Heart right ventricle (tissue), 16 donors: ENCODE measurements around the gene WTIP. TPM values are rescaled to one million over a fixed set of nuclear protein-coding genes. Genes with fewer than 3 reads are reported as not detected.

Experiments
- ATAC-seq, 8 donors: fragments of 200-7000 bp; cut with Tn5 transposase; one replicate each; pipeline ENCODE4 v1.9.1; 2020; ENCODE audit warnings: mild to moderate bottlenecking in 8 of 8, moderate library complexity in 8 of 8, moderate number of reproducible peaks in 1 of 8
- DNase-seq, 2 donors: peaks; one replicate each; pipeline ENCODE4 v3.0.0-alpha.2; 2020
- H3K27ac ChIP-seq, 10 donors: fragments of 200-600 bp; sonication (generic) in 2 of 10; one replicate each; pipeline versions ENCODE4 v1.5.0 to v1.8.0; 2020 to 2022; ENCODE audit warnings: mild to moderate bottlenecking in 3 of 10
- H3K27me3 ChIP-seq, 7 donors: fragments of 200-600 bp; one replicate each; pipeline ENCODE4 v1.8.0; 2021 to 2022; ENCODE audit warnings: mild to moderate bottlenecking in 2 of 7
- H3K36me3 ChIP-seq, 9 donors: fragments of 200-600 bp; sonication (generic) in 1 of 9; one replicate each; pipeline versions ENCODE4 v1.5.0 to v1.8.0; 2020 to 2022; ENCODE audit warnings: mild to moderate bottlenecking in 2 of 9
- H3K4me1 ChIP-seq, 9 donors: fragments of 200-600 bp; sonication (generic) in 1 of 9; one replicate each; pipeline versions ENCODE4 v1.5.0 to v1.8.0; 2020 to 2022; ENCODE audit warnings: mild to moderate bottlenecking in 4 of 9
- H3K4me3 ChIP-seq, 10 donors: fragments of 200-600 bp; sonication (generic) in 2 of 10; one replicate each; pipeline versions ENCODE4 v1.5.0 to v1.8.0; 2020 to 2022; ENCODE audit warnings: mild to moderate bottlenecking in 7 of 10, moderate library complexity in 2 of 10
- H3K9me3 ChIP-seq, 11 donors: fragments of 200-600 bp in 10 of 11; sonication (generic) in 2 of 11; one replicate each; pipeline versions ENCODE4 v1.5.0 to v1.8.0; 2013 to 2022; ENCODE audit warnings: mild to moderate bottlenecking in 2 of 11, control low read depth in 1 of 11, moderate library complexity in 1 of 11
- CTCF ChIP-seq, 9 donors: fragments of 200-600 bp; sonication (generic) in 2 of 9; IDR thresholded peaks; one replicate each; pipeline versions ENCODE4 v1.5.0 to v1.8.0; 2021 to 2022; ENCODE audit warnings: antibody characterized with exemption in 9 of 9, mild to moderate bottlenecking in 5 of 9, moderate library complexity in 1 of 9
- WGBS, 2 donors: extraction: QIAGEN DNeasy Blood & Tissue Kit; methylation state at CpG; one replicate each; pipeline ENCODE4 v1.1.7; 2013; ENCODE audit warnings: inconsistent platforms in 1 of 2; 5-methylcytosine and 5-hydroxymethylcytosine counted together
- intact Hi-C, 10 donors: fragments of 100-400 bp; cut with DNase I; formaldehyde crosslinking; loops; one replicate each; pipeline versions ENCODE4 v1.11.1 to v1.14.2; 2022
- polyA plus RNA-seq, 2 donors: library from polyadenylated mRNA; stranded (reverse); fragments of 200-250 nt; gene quantifications; one replicate each; pipeline ENCODE4 v1.2.3, GENCODE V29; 2013
- total RNA-seq, 10 donors: library from RNA; stranded (reverse); fragmentation: NEBNext Ultra II Directional in 3 of 10; extraction: Animal tissue kit (Norgen Biotek cat#: 25700) in 3 of 10; gene quantifications; one replicate each; pipeline versions ENCODE4 v1.2.1 to v1.2.4, GENCODE V29; 2021 to 2023
- donor health status: Arrhythmogenic right ventricular cardiomyopathy.
- donor health status: ischemic (EF 13 %, LVEDD 7.1; RV severe dilation, severe dysfunction).
- donor health status: healthy with polysubstance abuse.
- donor health status: DM: no; HTN: yes; CAD: no.
- donor health status: DM: no; HTN: no; CAD: no.
- donor health status: ischemic (EF 25% LVEDD 6.9; RV normal size, moderate dysfunction).
- donor health status: ischemic (EF 25% LVEDD 5.7; RV mildly dilated, moderate dysfunction).
- donor health status: healthy.
- donor health status: DM: yes; HTN: yes; CAD: no.
- donor health status: Ischemic cardiomyopathy.
- donor health status: ischemic (EF 35%, LVEDD 5.7; RV mildly dilated, moderate dysfunction).
- donor health status: nonischemic (EF 11% LVEDD 7.7; RV severe dilation, severe dysfunction).
- donor health status: DM: yes; HTN: yes; CAD: no.
- donor health status: PGD.
- donor health status: ischemic (EF 29% LVEDD 5.4; RV normal size, mild dysfunction).
- donor health status: nonischemic (EF 23%, LVEDD 6.1; RV moderate dilation, normal function).

WTIP gene
- total and polyA plus RNA-seq, 12 donors: 4.8 to 30.0 (median 22.7) TPM

DNA sequence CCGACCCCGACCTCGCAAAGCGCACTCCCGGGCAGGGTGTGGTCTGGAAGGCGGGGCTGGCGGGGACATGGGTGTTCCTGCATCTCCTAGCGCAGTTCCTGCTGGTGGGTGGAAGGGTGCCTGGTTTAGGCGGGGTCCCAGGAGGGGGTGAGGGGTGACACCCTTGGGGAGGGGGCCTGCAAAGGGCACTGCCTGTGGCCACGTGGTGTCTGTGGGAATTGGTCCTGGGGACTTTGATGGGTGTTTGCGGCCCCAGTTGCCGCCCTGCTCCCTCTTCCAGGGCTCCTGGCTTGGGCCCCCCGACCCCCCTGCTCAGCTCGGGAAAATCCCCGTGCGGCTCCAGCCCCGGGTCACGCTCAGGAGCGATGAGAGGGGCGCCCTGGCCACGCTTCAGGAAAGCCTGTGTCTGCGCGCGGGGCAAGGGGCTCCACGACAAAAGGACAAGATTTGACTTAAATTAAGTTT lies 19.1 kb downstream of the WTIP start:
- H3K27me3 ChIP-seq: peaks cover 0 to 15% (median 0%) of the 10 kb centered on the region in 7 donors
- peaks cover 0 to 49% (median 6%) of the 10 kb centered on the region in 9 donors for H3K36me3 ChIP-seq
- no peak for ATAC-seq
- intact Hi-C loops: loop anchor here in 7 of 10 donors (2.0 to 10.0 kb wide), 3 partner anchors 212 to 214 kb away; no protein-coding TSS in a partner anchor
- no peak overlapping the region for H3K4me3 ChIP-seq
- H3K4me1 ChIP-seq: peaks cover 0 to 25% (median 9%) of the 10 kb centered on the region in 9 donors
- no peak for TF ChIP-seq CTCF (IDR thresholded peaks at IDR 0.05)
- no peak for DNase-seq
- peak overlapping the region in 2 of 10 donors; percentile 18 to 54 for H3K27ac ChIP-seq
- 76 to 77% methylated on average over 25 of the region's 25 CpGs for WGBS, 2 donors
- H3K9me3 ChIP-seq: no peaks in the 10 kb centered on the region

DNA sequence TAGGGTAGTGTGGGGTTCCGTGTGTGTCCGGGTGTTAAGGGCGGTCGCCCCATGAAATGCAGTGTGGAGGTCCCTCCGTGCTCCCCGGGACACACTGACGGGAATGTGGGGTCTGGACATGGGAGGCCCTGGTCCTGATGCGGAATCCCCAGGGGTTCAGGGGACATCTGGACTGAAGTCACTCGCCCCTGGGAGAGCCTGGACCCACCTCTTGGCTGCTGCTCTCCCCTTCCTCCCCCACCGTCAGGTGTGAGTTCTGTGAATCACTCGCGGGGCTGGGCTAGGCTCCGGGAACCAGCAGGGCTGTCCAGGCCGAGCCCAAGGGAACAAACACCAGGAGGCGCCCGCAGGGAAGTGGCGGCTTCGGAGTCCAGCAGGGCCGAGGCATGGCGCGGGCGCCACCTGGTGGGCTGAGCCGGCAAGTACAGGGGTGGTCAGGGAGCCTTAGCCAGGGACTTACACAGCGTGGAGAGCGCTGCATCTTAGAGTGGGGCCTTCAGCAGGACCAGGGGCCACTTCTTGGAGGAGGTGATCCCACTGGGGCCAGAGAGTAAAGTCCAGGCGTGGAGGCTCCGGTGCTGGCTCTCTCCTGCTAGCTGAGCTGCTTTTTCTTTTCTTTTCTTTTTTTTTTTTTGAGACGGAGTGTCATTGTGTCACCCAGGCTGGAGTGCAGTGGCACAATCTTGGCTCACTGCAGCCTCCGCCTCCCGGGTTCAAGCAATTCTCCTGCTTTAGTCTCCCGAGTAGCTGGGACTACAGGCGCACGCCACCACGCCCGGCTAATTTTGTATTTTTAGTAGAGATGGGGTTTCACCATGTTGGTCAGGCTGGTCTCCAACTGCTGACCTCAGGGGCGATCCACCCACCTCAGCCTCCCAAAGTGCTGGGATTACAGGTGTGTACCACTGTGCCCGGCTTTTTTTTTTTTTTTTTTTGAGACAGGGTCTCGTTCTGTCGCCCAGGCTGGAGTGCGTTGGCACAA lies 20.1 kb downstream of the WTIP start:
- peaks cover 0 to 15% (median 0%) of the 10 kb centered on the region in 7 donors for H3K27me3 ChIP-seq
- ATAC-seq: peak; percentile 84 to 95 (median 88)
- no peaks in the 10 kb centered on the region for H3K9me3 ChIP-seq
- intact Hi-C loops: loop anchor here in 7 of 10 donors (2.0 to 10.0 kb wide), 3 partner anchors 211 to 213 kb away; no protein-coding TSS in a partner anchor
- peaks cover 0 to 39% (median 0%) of the 10 kb centered on the region in 9 donors for H3K36me3 ChIP-seq
- no peak overlapping the region for H3K4me3 ChIP-seq
- WGBS, 2 donors: 40% methylated on average over 40 of the region's 40 CpGs
- peak in 8 of 9 donors; percentile 99 to 100 (median 99) for TF ChIP-seq CTCF (IDR thresholded peaks at IDR 0.05)
- H3K27ac ChIP-seq: peak overlapping the region in 5 of 10 donors; percentile 3 to 54 (median 26)
- peaks cover 0 to 31% (median 10%) of the 10 kb centered on the region in 9 donors for H3K4me1 ChIP-seq
- peak; percentile 92 to 95 for DNase-seq

DNA sequence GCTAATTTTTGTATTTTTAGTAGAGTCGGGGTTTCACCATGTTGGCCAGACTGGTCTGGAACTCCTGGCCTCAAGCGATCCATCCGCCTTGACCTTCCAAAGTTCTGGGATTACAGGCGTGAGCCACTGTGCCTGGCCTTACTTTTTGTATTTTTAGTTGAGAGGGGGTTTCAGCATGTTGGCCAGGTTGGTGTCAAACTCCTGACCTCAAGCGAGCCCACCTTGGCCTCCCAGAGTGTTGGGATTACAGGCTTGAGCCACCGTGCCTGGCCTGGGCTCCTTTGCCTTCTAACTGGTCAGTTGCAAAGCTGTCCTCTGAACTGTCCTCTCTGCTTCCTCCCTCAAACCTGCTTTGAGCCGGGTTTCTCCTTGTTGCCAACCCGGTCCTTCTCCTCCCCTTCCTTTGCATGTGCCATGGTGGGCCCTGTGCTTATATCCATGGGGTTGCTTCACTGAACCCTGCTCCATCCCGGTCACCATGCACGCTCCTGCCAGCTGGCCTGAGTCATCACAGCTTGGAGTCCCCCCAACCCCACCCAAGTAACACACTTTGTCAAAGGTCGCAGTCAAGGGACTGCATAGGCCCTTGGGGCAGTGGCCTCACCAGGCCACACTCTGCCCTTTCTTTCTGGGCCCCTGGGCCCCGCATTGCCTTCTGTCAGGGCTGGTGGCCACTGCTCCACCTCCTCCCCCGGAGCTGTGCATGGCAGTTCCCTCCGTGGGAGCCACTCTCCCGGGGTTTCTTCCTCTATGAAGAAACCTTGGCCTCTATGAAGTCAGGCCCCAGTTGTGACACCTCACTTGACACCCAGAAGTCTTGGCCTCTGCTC lies 21.2 kb downstream of the WTIP start:
- Histone ChIP-seq H3K4me3 (no peak overlapping the region), H3K27ac (no peak overlapping the region), H3K27me3 (peaks cover 0 to 15% (median 0%) of the 10 kb centered on the region in 7 donors), H3K36me3 (peaks cover 0 to 28% (median 0%) of the 10 kb centered on the region in 9 donors), H3K4me1 (peaks cover 0 to 31% (median 10%) of the 10 kb centered on the region in 9 donors), H3K9me3 (no peaks in the 10 kb centered on the region)
- intact Hi-C loops: loop anchor here in 3 of 10 donors (5.0 to 10.0 kb wide), 2 partner anchors 210 to 212 kb away; no protein-coding TSS in a partner anchor
- no peak for TF ChIP-seq CTCF (IDR thresholded peaks at IDR 0.05)
- no peak for DNase-seq
- 80% methylated on average over 15 of the region's 15 CpGs for WGBS, 2 donors
- ATAC-seq: peak in 1 of 8 donors; percentile 25
